Measurements from ENCODE around the gene MPZL1. TPM values are rescaled to one million over a fixed set of nuclear protein-coding genes. Genes with fewer than 3 reads are reported as not detected.

MPZL1 gene
- total and polyA plus RNA-seq, 7 donors, result 5.2 to 22.4 (median 14.1) TPM

GRCh38 chr1:167690053-167690452, 31.7 kb upstream of the MPZL1 start:
- Histone ChIP-seq H3K9me3 (no peaks in the 10 kb centered on the region), H3K36me3 (ENCODE audit: insufficient read depth in 1 of 2, low read depth in 1 of 2) (peaks cover 3 to 35% of the 10 kb centered on the region in 2 donors), H3K4me3 (no peak overlapping the region), H3K4me1 (peaks cover 42% of the 10 kb centered on the region), H3K27me3 (ENCODE audit: insufficient read depth in 3 of 3, low read length in 2 of 3) (no peaks in the 10 kb centered on the region), H3K27ac (no peak overlapping the region)
- WGBS, 3 donors, result 81 to 93% (median 86%) methylated on average over 4 of the region's 4 CpGs
- ATAC-seq (no peak), DNase-seq (no peak)
- TF ChIP-seq CTCF (IDR thresholded peaks at IDR 0.05), result no peak
- intact Hi-C loops (cut with DNase I), result no loop called here

DNA sequence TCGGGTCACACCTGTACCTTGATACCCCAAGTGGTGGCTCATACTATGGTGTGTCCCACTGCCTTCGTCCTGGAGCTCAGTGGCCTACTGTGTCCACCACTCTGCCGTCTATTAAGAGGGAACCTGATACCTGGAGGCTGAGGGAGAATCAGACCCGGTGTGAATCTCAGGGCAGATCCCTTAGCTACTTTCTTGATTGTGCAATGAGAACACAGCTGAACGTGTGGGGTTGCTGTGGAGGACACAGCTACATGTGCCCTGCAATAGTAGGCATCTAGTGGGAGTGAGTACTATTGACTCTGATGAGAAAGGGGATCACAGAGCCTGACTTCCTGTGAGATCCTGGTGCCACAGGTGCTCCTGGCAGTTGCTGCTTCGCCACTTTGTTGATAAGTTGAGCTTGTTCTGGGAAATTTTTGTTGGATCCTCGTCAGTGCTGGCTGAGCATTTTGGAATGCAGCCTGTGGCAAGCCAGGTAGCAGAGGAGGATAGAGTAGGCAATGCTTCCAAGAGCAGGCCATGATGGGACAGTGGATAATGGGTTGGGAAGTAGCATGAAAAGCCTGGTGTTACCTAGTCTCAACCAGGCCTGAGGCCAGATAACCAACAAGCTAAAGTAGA, 28.2 kb upstream of the MPZL1 start:
- no peak for TF ChIP-seq CTCF (IDR thresholded peaks at IDR 0.05)
- Histone ChIP-seq H3K36me3 (ENCODE audit: insufficient read depth in 1 of 2, low read depth in 1 of 2) (peaks cover 3 to 38% of the 10 kb centered on the region in 2 donors), H3K27ac (peak overlapping the region; percentile 56), H3K4me1 (peaks cover 33% of the 10 kb centered on the region), H3K9me3 (no peaks in the 10 kb centered on the region), H3K27me3 (ENCODE audit: insufficient read depth in 3 of 3, low read length in 2 of 3) (no peaks in the 10 kb centered on the region), H3K4me3 (no peak overlapping the region)
- DNase-seq (no peak), ATAC-seq (peak; percentile 31 to 62 (median 52))
- intact Hi-C loops (cut with DNase I), result no loop called here
- WGBS, 3 donors, result 58 to 71% (median 63%) methylated on average over 7 of the region's 7 CpGs

DNA sequence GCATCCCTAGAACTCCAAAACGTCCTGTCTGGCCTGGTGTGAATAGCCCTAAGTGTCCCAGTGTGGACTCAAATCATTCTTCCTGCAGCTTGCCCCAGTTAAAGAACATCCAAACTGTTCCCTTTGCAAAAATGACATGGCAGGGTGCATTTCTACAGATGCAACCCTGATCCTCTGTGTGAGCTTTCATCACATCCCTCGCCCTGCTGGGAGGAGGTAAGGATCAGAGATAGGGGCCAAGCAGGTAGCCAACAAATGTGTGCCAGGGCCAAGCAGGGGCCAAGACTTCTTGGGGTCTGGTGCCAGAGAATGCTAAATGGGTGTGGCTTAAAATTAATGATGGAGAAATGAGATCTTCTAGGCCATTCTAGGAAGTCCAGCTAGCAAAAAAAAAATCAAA, 27.1 kb upstream of the MPZL1 start:
- Histone ChIP-seq H3K27ac (no peak overlapping the region), H3K4me1 (peaks cover 37% of the 10 kb centered on the region)

GRCh38 chr1:167695147-167695546, 26.6 kb upstream of the MPZL1 start:
- WGBS, 3 donors, result 84 to 91% (median 90%) methylated on average over 2 of the region's 2 CpGs
- no peaks in the 10 kb centered on the region for H3K9me3 ChIP-seq
- H3K27ac ChIP-seq, result no peak overlapping the region
- peaks cover 0 to 51% of the 10 kb centered on the region in 2 donors for H3K36me3 ChIP-seq (ENCODE audit: insufficient read depth in 1 of 2, low read depth in 1 of 2)
- intact Hi-C loops (cut with DNase I), result no loop called here
- H3K4me3 ChIP-seq, result no peak overlapping the region
- DNase-seq (no peak), ATAC-seq (no peak)
- no peaks in the 10 kb centered on the region for H3K27me3 ChIP-seq (ENCODE audit: insufficient read depth in 3 of 3, low read length in 2 of 3)
- no peak for TF ChIP-seq CTCF (IDR thresholded peaks at IDR 0.05)
- peaks cover 37% of the 10 kb centered on the region for H3K4me1 ChIP-seq

More for the DNA sequence above, 27.1 kb upstream of the MPZL1 start:
- WGBS, 3 donors, result 49 to 80% (median 70%) methylated on average over 2 of the region's 2 CpGs
- peaks cover 3 to 48% of the 10 kb centered on the region in 2 donors for H3K36me3 ChIP-seq (ENCODE audit: insufficient read depth in 1 of 2, low read depth in 1 of 2)
- no peak for DNase-seq
- no peaks in the 10 kb centered on the region for H3K27me3 ChIP-seq (ENCODE audit: insufficient read depth in 3 of 3, low read length in 2 of 3)
- H3K4me3 ChIP-seq, result no peak overlapping the region
- TF ChIP-seq CTCF (IDR thresholded peaks at IDR 0.05), result no peak
- H3K9me3 ChIP-seq, result no peaks in the 10 kb centered on the region
- intact Hi-C loops (cut with DNase I), result no loop called here
- no peak for ATAC-seq
